Measurements from ENCODE around the gene HS6ST2. TPM values are rescaled to one million over a fixed set of nuclear protein-coding genes. Genes with fewer than 3 reads are reported as not detected.

HS6ST2 gene
- total RNA-seq, 1 donor from 2014 or later = 43.2 TPM

GRCh38 chrX:132757066-132757623, 201.3 kb downstream of the HS6ST2 start:
- no peaks in the 10 kb centered on the region for H3K36me3 Mint-ChIP-seq
- H3K27ac Mint-ChIP-seq = no peak overlapping the region

GRCh38 chrX:132756439-132756838, 202.0 kb downstream of the HS6ST2 start:
- Histone ChIP-seq H3F3A (ENCODE audit: low read depth) (peaks cover 6% of the 10 kb centered on the region), H3K27ac (no peak overlapping the region), H3K36me3 (no peaks in the 10 kb centered on the region), H3K27me3 (no peaks in the 10 kb centered on the region), H2AFZ (replicated peaks) (no peak overlapping the region), H3K9me3 (ENCODE audit: low read depth) (no peaks in the 10 kb centered on the region), H3K9ac (no peak overlapping the region), H3K4me1 (peaks cover 25% of the 10 kb centered on the region), H3K79me2 (ENCODE audit: low read depth) (no peaks in the 10 kb centered on the region), H4K20me1 (ENCODE audit: low read depth) (no peaks in the 10 kb centered on the region), H3K4me2 (no peak overlapping the region), H3K4me3 (no peak overlapping the region)
- no peak for DNase-seq (ENCODE audit: low spot score)
- Mint-ChIP-seq H3K4me3 (no peak overlapping the region), H3K36me3 (no peaks in the 10 kb centered on the region), H3K9me3 (no peaks in the 10 kb centered on the region), H3K4me1 (peaks cover 36% of the 10 kb centered on the region), H3K27ac (no peak overlapping the region), H3K27me3 (ENCODE audit: insufficient read depth, low read depth) (peaks cover 3% of the 10 kb centered on the region)
- no peak for TF ChIP-seq CTCF (IDR thresholded peaks at IDR 0.05)
- no peak for TF ChIP-seq EZH2phosphoT487 (IDR thresholded peaks at IDR 0.05)
- TF ChIP-seq EZH2 (IDR thresholded peaks at IDR 0.05) = no peak

More at GRCh38 chrX:132757066-132757623, 201.3 kb downstream of the HS6ST2 start:
- H3K27me3 Mint-ChIP-seq (ENCODE audit: insufficient read depth, low read depth) = peaks cover 3% of the 10 kb centered on the region
- Histone ChIP-seq H3K4me3 (no peak overlapping the region), H3K9ac (no peak overlapping the region), H3K9me3 (ENCODE audit: low read depth) (no peaks in the 10 kb centered on the region), H3K27ac (no peak overlapping the region), H3K4me2 (no peak overlapping the region), H2AFZ (replicated peaks) (no peak overlapping the region), H3K79me2 (ENCODE audit: low read depth) (no peaks in the 10 kb centered on the region), H3K36me3 (no peaks in the 10 kb centered on the region), H3K27me3 (no peaks in the 10 kb centered on the region), H3F3A (ENCODE audit: low read depth) (peaks cover 6% of the 10 kb centered on the region), H3K4me1 (peaks cover 25% of the 10 kb centered on the region), H4K20me1 (ENCODE audit: low read depth) (no peaks in the 10 kb centered on the region)
- H3K4me3 Mint-ChIP-seq = no peak overlapping the region
- no peaks in the 10 kb centered on the region for H3K9me3 Mint-ChIP-seq
- TF ChIP-seq EZH2phosphoT487 (IDR thresholded peaks at IDR 0.05) (no peak), CTCF (IDR thresholded peaks at IDR 0.05) (no peak)
- no peak for DNase-seq (ENCODE audit: low spot score)
- peaks cover 32% of the 10 kb centered on the region for H3K4me1 Mint-ChIP-seq

- no peaks in the 10 kb centered on the region for H3K36me3 Mint-ChIP-seq
- Histone ChIP-seq H3K27me3 (no peaks in the 10 kb centered on the region), H3F3A (ENCODE audit: low read depth) (no peaks in the 10 kb centered on the region), H2AFZ (replicated peaks) (no peak overlapping the region), H3K79me2 (ENCODE audit: low read depth) (no peaks in the 10 kb centered on the region), H3K9me3 (ENCODE audit: low read depth) (no peaks in the 10 kb centered on the region), H4K20me1 (ENCODE audit: low read depth) (no peaks in the 10 kb centered on the region), H3K4me2 (no peak overlapping the region), H3K4me1 (no peaks in the 10 kb centered on the region), H3K9ac (no peak overlapping the region), H3K27ac (no peak overlapping the region), H3K36me3 (no peaks in the 10 kb centered on the region), H3K4me3 (no peak overlapping the region)
- H3K9me3 Mint-ChIP-seq = peaks cover 5% of the 10 kb centered on the region
- DNase-seq (ENCODE audit: low spot score) = no peak
- no peak for TF ChIP-seq EZH2 (IDR thresholded peaks at IDR 0.05)
- TF ChIP-seq CTCF (IDR thresholded peaks at IDR 0.05) = no peak
- no peak for TF ChIP-seq EZH2phosphoT487 (IDR thresholded peaks at IDR 0.05)
- H3K27ac Mint-ChIP-seq = no peak overlapping the region
- H3K4me1 Mint-ChIP-seq = peaks cover 26% of the 10 kb centered on the region
- H3K27me3 Mint-ChIP-seq (ENCODE audit: insufficient read depth, low read depth) = peaks cover 3% of the 10 kb centered on the region
- no peak overlapping the region for H3K4me3 Mint-ChIP-seq
Observed at GRCh38 chrX:132751063-132751690, 207.3 kb downstream of the HS6ST2 start.

Data from neural progenitor cell (in vitro differentiated cells).